Mesothelial cell of epicardium (in vitro differentiated cells): ENCODE results near the gene BCO1. TPM values are rescaled to one million over a fixed set of nuclear protein-coding genes. Genes with fewer than 3 reads are reported as not detected.
A peak's percentile ranks its signal among the peaks of the same experiment; 100 is the strongest.

ENCODE experiments used
- DNase-seq, 2 experiments: peaks; one replicate each; pipeline ENCODE4 v3.0.0; 2021; ENCODE audit warnings: low spot score in 2 of 2; ENCODE audit not compliant: unreplicated experiment in 2 of 2
- H3K27ac Mint-ChIP-seq: 2 replicates; pipeline ENCODE4 v1.8.0; 2021; ENCODE audit warnings: mixed read lengths
- H3K27me3 Mint-ChIP-seq: 2 replicates; pipeline ENCODE4 v1.8.0; 2021; ENCODE audit warnings: low read depth, mixed read lengths
- H3K36me3 Mint-ChIP-seq: 2 replicates; pipeline ENCODE4 v1.8.0; 2021; ENCODE audit warnings: mixed read lengths
- H3K4me1 Mint-ChIP-seq: 2 replicates; pipeline ENCODE4 v1.8.0; 2021; ENCODE audit warnings: mixed read lengths
- H3K4me3 Mint-ChIP-seq: 2 replicates; pipeline ENCODE4 v1.8.0; 2021; ENCODE audit warnings: mild to moderate bottlenecking, moderate library complexity, mixed read lengths
- H3K9me3 Mint-ChIP-seq: 2 replicates; pipeline ENCODE4 v1.8.0; 2021; ENCODE audit warnings: mixed read lengths
- CTCF ChIP-seq: fragments of 200-600 bp; sonication (generic); IDR thresholded peaks from one replicate; pipeline ENCODE4 v1.5.0; 2021; ENCODE audit warnings: antibody characterized with exemption; ENCODE audit not compliant: unreplicated experiment
- total RNA-seq: library from RNA; stranded (reverse); gene quantifications from 3 replicates; pipeline ENCODE4 v1.2.1, GENCODE V29; 2021

BCO1 gene
- total RNA-seq, 1 donor from 2014 or later = not detected

- no peak overlapping the region for H3K4me3 Mint-ChIP-seq
- no peaks in the 10 kb centered on the region for H3K27me3 Mint-ChIP-seq
- no peak for DNase-seq
- TF ChIP-seq CTCF = no peak
- H3K4me1 Mint-ChIP-seq = peaks cover 35% of the 10 kb centered on the region
- peaks cover 5% of the 10 kb centered on the region for H3K9me3 Mint-ChIP-seq
- H3K27ac Mint-ChIP-seq = peak overlapping the region; percentile 77
- H3K36me3 Mint-ChIP-seq = peaks cover 12% of the 10 kb centered on the region
Observed at GRCh38 chr16:81329947-81330346, 91.5 kb downstream of the BCO1 start.

- Mint-ChIP-seq H3K36me3 (peaks cover 13% of the 10 kb centered on the region), H3K4me1 (peaks cover 19% of the 10 kb centered on the region), H3K9me3 (peaks cover 5% of the 10 kb centered on the region), H3K4me3 (no peak overlapping the region), H3K27me3 (no peaks in the 10 kb centered on the region), H3K27ac (no peak overlapping the region)
- no peak for DNase-seq
- no peak for TF ChIP-seq CTCF
Observed at GRCh38 chr16:81333356-81333755, 94.9 kb downstream of the BCO1 start.

- Mint-ChIP-seq H3K9me3 (peaks cover 14% of the 10 kb centered on the region), H3K4me1 (no peaks in the 10 kb centered on the region), H3K4me3 (no peak overlapping the region), H3K36me3 (peaks cover 20% of the 10 kb centered on the region), H3K27ac (no peak overlapping the region), H3K27me3 (no peaks in the 10 kb centered on the region)
- TF ChIP-seq CTCF = no peak
- no peak for DNase-seq
Observed at GRCh38 chr16:81335669-81336068, 97.2 kb downstream of the BCO1 start.

- no peaks in the 10 kb centered on the region for H3K4me1 Mint-ChIP-seq
- peaks cover 23% of the 10 kb centered on the region for H3K9me3 Mint-ChIP-seq
- no peak overlapping the region for H3K27ac Mint-ChIP-seq
- no peaks in the 10 kb centered on the region for H3K27me3 Mint-ChIP-seq
- TF ChIP-seq CTCF = no peak
- no peak for DNase-seq
- no peak overlapping the region for H3K4me3 Mint-ChIP-seq
- H3K36me3 Mint-ChIP-seq = peaks cover 22% of the 10 kb centered on the region
Observed at GRCh38 chr16:81337097-81337496, 98.6 kb downstream of the BCO1 start.

Other genes starting within 250 kb of the BCO1 start
- 33.2 to 35.1 TPM (median 34.0 TPM) in 3 replicates for gene CMC2, start 231.8 kb upstream of the BCO1 start, total RNA-seq
- gene CENPN, start 231.5 kb upstream of the BCO1 start, total RNA-seq = 13.1 to 16.4 TPM (median 14.6 TPM) in 3 replicates
- gene ATMIN, start 202.8 kb upstream of the BCO1 start, total RNA-seq = 43.1 to 45.6 TPM (median 43.2 TPM) in 3 replicates
- 0.89 to 2.0 TPM (median 0.90 TPM) in 3 replicates for gene C16orf46, start 161.5 kb upstream of the BCO1 start, total RNA-seq
- gene GCSH, start 142.3 kb upstream of the BCO1 start, total RNA-seq = 31.6 to 37.6 TPM (median 34.8 TPM) in 3 replicates
- 13.9 to 15.6 TPM (median 14.2 TPM) in 3 replicates for gene GAN, start 76.3 kb downstream of the BCO1 start, total RNA-seq
- gene CMIP, start 206.1 kb downstream of the BCO1 start, total RNA-seq = 70.0 to 74.9 TPM (median 71.0 TPM) in 3 replicates